K562 (cell line): Measurements from ENCODE around the gene THOP1.

Experiments used
- BCLAF1 ChIP-seq, 2 experiments: fragments of 450-650 bp in 1 of 2; IDR thresholded peaks; 2 replicates each; pipeline ENCODE4 v1.6.1; 2011 to 2017; ENCODE audit warnings: low read depth in 2 of 2, antibody characterized with exemption in 1 of 2, borderline replicate concordance in 1 of 2, low read length in 1 of 2, mild to moderate bottlenecking in 1 of 2, mixed read lengths in 1 of 2; ENCODE audit not compliant: control insufficient read depth in 1 of 2
- CTCF ChIP-seq, 3 experiments: IDR thresholded peaks in 2 of 3; conservative IDR thresholded peaks in 1 of 3; 2 replicates each; pipeline ENCODE4 v1.5.1; 2011 to 2012; ENCODE audit warnings: low read length in 3 of 3, mild to moderate bottlenecking in 3 of 3, control low read depth in 2 of 3, improper control_type of control experiment in 1 of 3, inconsistent platforms in 1 of 3, low read depth in 1 of 3, mixed read lengths in 1 of 3, moderate library complexity in 1 of 3; ENCODE audit not compliant: insufficient read depth in 2 of 3
- HINFP ChIP-seq: fragments of 450-650 bp; conservative IDR thresholded peaks from 2 replicates; pipeline ENCODE4 v1.6.1; 2016; ENCODE audit warnings: missing genetic modification characterization, low read depth, mild to moderate bottlenecking, control low read depth, missing compliant biosample characterization
- MTA2 ChIP-seq: fragments of 450-650 bp; IDR thresholded peaks from 2 replicates; pipeline ENCODE4 v1.6.1; 2016; ENCODE audit warnings: low read depth
- NFYB ChIP-seq: IDR thresholded peaks from 2 replicates; pipeline ENCODE4 v1.6.1; 2011; ENCODE audit warnings: mild to moderate bottlenecking, moderate library complexity; ENCODE audit not compliant: insufficient read length; ENCODE audit errors: extremely low read depth
- POLR2A ChIP-seq: fragments of 450-650 bp; conservative IDR thresholded peaks from 2 replicates; pipeline ENCODE4 v1.6.1; 2016
- PREB ChIP-seq: sonication (generic); formaldehyde crosslinking; IDR thresholded peaks from 2 replicates; pipeline ENCODE4 v1.8.1; 2023; ENCODE audit warnings: mild to moderate bottlenecking, missing genetic modification reagents
- RAD51 ChIP-seq: fragments of 450-650 bp; IDR thresholded peaks from 2 replicates; pipeline ENCODE4 v1.7.1; 2016; ENCODE audit warnings: low read depth, mild to moderate bottlenecking, borderline replicate concordance
- SMARCC2 ChIP-seq: fragments of 450-650 bp; IDR thresholded peaks from 2 replicates; pipeline ENCODE4 v1.6.1; 2017; ENCODE audit warnings: antibody characterized with exemption, moderate library complexity, mild to moderate bottlenecking, low read depth
- TEAD4 ChIP-seq, 2 experiments: sonication (generic) in 1 of 2; formaldehyde crosslinking in 1 of 2; IDR thresholded peaks; 2 replicates each; pipeline versions ENCODE4 v1.6.1 to v1.8.0; 2012 to 2022; ENCODE audit warnings: borderline replicate concordance in 1 of 2, inconsistent platforms in 1 of 2, low read length in 1 of 2, mild to moderate bottlenecking in 1 of 2, missing genetic modification reagents in 1 of 2
- ZNF121 ChIP-seq: sonication (generic); formaldehyde crosslinking; conservative IDR thresholded peaks from 2 replicates; pipeline ENCODE4 v1.8.0; 2022; ENCODE audit warnings: missing genetic modification reagents
- ZNF592 ChIP-seq: fragments of 450-650 bp; IDR thresholded peaks from 2 replicates; pipeline ENCODE4 v1.6.1; 2017; ENCODE audit warnings: antibody characterized with exemption, mild to moderate bottlenecking
- TF ChIP-seq, protein P1 (sequence below): fragments of 250-450 bp; sonication (Bioruptor Pico); IDR thresholded peaks from 2 replicates; pipeline ENCODE4 v1.8.0; 2021; ENCODE audit warnings: mild to moderate bottlenecking, moderate library complexity
- TF ChIP-seq, protein P2 (sequence below): fragments of 250-450 bp; sonication (Bioruptor Pico); IDR thresholded peaks from 2 replicates; pipeline ENCODE4 v1.4.0; 2020; ENCODE audit warnings: mild to moderate bottlenecking, moderate library complexity

GRCh38 chr19:2790557-2791271, 5.4 kb downstream of the THOP1 start:
- no peak for TF ChIP-seq PREB (CRISPR knock-in tag)
- TF ChIP-seq TEAD4 (IDR thresholded peaks at IDR 0.05; ENCODE audit: low read length), result no peak
- no peak for TF ChIP-seq TEAD4 (CRISPR knock-in tag; IDR thresholded peaks at IDR 0.05; ENCODE audit: borderline replicate concordance)
- no peak for TF ChIP-seq POLR2A
- no peak for TF ChIP-seq NFYB
- TF ChIP-seq CTCF (IDR thresholded peaks at IDR 0.05 in 2 of 3, conservative IDR thresholded peaks at IDR 0.05 in 1 of 3; ENCODE audit: insufficient read depth in 2 of 3, low read depth in 1 of 3, low read length in 3 of 3), result no peak
- TF ChIP-seq, protein P1, sequence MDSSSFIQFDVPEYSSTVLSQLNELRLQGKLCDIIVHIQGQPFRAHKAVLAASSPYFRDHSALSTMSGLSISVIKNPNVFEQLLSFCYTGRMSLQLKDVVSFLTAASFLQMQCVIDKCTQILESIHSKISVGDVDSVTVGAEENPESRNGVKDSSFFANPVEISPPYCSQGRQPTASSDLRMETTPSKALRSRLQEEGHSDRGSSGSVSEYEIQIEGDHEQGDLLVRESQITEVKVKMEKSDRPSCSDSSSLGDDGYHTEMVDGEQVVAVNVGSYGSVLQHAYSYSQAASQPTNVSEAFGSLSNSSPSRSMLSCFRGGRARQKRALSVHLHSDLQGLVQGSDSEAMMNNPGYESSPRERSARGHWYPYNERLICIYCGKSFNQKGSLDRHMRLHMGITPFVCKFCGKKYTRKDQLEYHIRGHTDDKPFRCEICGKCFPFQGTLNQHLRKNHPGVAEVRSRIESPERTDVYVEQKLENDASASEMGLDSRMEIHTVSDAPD, result no peak
- no peak for TF ChIP-seq BCLAF1 (IDR thresholded peaks at IDR 0.05; ENCODE audit: borderline replicate concordance in 1 of 2, control insufficient read depth in 1 of 2, low read depth in 2 of 2, low read length in 1 of 2)
- TF ChIP-seq SMARCC2, result no peak
- TF ChIP-seq, protein P2, sequence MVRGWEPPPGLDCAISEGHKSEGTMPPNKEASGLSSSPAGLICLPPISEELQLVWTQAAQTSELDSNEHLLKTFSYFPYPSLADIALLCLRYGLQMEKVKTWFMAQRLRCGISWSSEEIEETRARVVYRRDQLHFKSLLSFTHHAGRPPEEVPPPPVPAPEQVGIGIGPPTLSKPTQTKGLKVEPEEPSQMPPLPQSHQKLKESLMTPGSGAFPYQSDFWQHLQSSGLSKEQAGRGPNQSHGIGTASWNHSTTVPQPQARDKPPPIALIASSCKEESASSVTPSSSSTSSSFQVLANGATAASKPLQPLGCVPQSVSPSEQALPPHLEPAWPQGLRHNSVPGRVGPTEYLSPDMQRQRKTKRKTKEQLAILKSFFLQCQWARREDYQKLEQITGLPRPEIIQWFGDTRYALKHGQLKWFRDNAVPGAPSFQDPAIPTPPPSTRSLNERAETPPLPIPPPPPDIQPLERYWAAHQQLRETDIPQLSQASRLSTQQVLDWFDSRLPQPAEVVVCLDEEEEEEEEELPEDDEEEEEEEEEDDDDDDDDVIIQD (CRISPR knock-in tag), result no peak
- TF ChIP-seq HINFP, result no peak
- TF ChIP-seq ZNF121, result no peak
- no peak for TF ChIP-seq MTA2
- no peak for TF ChIP-seq RAD51
- no peak for TF ChIP-seq ZNF592
